ENCODE results near the gene BMP6.

GRCh38 chr6:7758456-7758855 is 32.6 kb downstream of the BMP6 start:
- TF ChIP-seq POLR2A (IDR thresholded peaks at IDR 0.05; ENCODE audit: low read depth, low read length) (no peak), ATF7 (IDR thresholded peaks at IDR 0.05; ENCODE audit: low read depth) (no peak), ZBTB33 (IDR thresholded peaks at IDR 0.05) (no peak), EP300 (IDR thresholded peaks at IDR 0.05; ENCODE audit: borderline replicate concordance in 1 of 2, control insufficient read depth in 1 of 2, low read depth in 2 of 2, low read length in 2 of 2) (no peak), ZBTB40 (IDR thresholded peaks at IDR 0.05; ENCODE audit: borderline replicate concordance) (no peak), LARP7 (IDR thresholded peaks at IDR 0.05) (no peak), DPF2 (IDR thresholded peaks at IDR 0.05) (no peak), GABPA (IDR thresholded peaks at IDR 0.05; ENCODE audit: low read depth) (no peak), CHD2 (IDR thresholded peaks at IDR 0.05; ENCODE audit: borderline replicate concordance, low read depth, low read length) (no peak), STAT3 (IDR thresholded peaks at IDR 0.05; ENCODE audit: low read depth, low read length) (no peak)
- TF ChIP-seq, protein P1, sequence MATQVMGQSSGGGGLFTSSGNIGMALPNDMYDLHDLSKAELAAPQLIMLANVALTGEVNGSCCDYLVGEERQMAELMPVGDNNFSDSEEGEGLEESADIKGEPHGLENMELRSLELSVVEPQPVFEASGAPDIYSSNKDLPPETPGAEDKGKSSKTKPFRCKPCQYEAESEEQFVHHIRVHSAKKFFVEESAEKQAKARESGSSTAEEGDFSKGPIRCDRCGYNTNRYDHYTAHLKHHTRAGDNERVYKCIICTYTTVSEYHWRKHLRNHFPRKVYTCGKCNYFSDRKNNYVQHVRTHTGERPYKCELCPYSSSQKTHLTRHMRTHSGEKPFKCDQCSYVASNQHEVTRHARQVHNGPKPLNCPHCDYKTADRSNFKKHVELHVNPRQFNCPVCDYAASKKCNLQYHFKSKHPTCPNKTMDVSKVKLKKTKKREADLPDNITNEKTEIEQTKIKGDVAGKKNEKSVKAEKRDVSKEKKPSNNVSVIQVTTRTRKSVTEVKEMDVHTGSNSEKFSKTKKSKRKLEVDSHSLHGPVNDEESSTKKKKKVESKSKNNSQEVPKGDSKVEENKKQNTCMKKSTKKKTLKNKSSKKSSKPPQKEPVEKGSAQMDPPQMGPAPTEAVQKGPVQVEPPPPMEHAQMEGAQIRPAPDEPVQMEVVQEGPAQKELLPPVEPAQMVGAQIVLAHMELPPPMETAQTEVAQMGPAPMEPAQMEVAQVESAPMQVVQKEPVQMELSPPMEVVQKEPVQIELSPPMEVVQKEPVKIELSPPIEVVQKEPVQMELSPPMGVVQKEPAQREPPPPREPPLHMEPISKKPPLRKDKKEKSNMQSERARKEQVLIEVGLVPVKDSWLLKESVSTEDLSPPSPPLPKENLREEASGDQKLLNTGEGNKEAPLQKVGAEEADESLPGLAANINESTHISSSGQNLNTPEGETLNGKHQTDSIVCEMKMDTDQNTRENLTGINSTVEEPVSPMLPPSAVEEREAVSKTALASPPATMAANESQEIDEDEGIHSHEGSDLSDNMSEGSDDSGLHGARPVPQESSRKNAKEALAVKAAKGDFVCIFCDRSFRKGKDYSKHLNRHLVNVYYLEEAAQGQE (IDR thresholded peaks at IDR 0.05; ENCODE audit: low read depth, low read length): no peak
- TF ChIP-seq, protein P2, sequence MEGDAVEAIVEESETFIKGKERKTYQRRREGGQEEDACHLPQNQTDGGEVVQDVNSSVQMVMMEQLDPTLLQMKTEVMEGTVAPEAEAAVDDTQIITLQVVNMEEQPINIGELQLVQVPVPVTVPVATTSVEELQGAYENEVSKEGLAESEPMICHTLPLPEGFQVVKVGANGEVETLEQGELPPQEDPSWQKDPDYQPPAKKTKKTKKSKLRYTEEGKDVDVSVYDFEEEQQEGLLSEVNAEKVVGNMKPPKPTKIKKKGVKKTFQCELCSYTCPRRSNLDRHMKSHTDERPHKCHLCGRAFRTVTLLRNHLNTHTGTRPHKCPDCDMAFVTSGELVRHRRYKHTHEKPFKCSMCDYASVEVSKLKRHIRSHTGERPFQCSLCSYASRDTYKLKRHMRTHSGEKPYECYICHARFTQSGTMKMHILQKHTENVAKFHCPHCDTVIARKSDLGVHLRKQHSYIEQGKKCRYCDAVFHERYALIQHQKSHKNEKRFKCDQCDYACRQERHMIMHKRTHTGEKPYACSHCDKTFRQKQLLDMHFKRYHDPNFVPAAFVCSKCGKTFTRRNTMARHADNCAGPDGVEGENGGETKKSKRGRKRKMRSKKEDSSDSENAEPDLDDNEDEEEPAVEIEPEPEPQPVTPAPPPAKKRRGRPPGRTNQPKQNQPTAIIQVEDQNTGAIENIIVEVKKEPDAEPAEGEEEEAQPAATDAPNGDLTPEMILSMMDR (IDR thresholded peaks at IDR 0.05 in 2 of 3, conservative IDR thresholded peaks at IDR 0.05 in 1 of 3; ENCODE audit: control insufficient read depth in 2 of 3, extremely low read depth in 1 of 3, insufficient read depth in 1 of 3, low read depth in 3 of 3, low read length in 3 of 3): no peak
- TF ChIP-seq, protein P3, sequence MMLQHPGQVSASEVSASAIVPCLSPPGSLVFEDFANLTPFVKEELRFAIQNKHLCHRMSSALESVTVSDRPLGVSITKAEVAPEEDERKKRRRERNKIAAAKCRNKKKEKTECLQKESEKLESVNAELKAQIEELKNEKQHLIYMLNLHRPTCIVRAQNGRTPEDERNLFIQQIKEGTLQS (IDR thresholded peaks at IDR 0.05; ENCODE audit: borderline replicate concordance, extremely low read depth, low read depth, low read length): no peak
